ENCODE data around the gene NBEA.

NBEA gene

GRCh38 chr13:35411059-35411744 lies 469.1 kb downstream of the NBEA start:
- no peak for TF ChIP-seq REST (IDR thresholded peaks at IDR 0.05; ENCODE audit: insufficient replicate concordance, low read depth)
- TF ChIP-seq GABPA (IDR thresholded peaks at IDR 0.05; ENCODE audit: low read depth), result no peak
- TF ChIP-seq CTCF (IDR thresholded peaks at IDR 0.05; ENCODE audit: insufficient read depth, low read length), result no peak
- TF ChIP-seq SPI1 (IDR thresholded peaks at IDR 0.05; ENCODE audit: borderline replicate concordance, low read depth), result no peak
- no peak for TF ChIP-seq POLR2AphosphoS5 (IDR thresholded peaks at IDR 0.05; ENCODE audit: low read depth)
- H3K27ac ChIP-seq (replicated peaks), result no peak overlapping the region
- H3K4me3 ChIP-seq (replicated peaks; ENCODE audit: insufficient read depth, low read length), result no peak overlapping the region
- H3K27me3 ChIP-seq (ENCODE audit: insufficient read depth, poor library complexity, severe bottlenecking), result no peaks in the 10 kb centered on the region
- no peak for DNase-seq (ENCODE audit: low read depth in 1 of 2, low spot score in 1 of 2)

- no peaks in the 10 kb centered on the region for H3K27me3 ChIP-seq (ENCODE audit: insufficient read depth, poor library complexity, severe bottlenecking)
- no peak overlapping the region for H3K27ac ChIP-seq (replicated peaks)
- H3K4me3 ChIP-seq (replicated peaks; ENCODE audit: insufficient read depth, low read length), result no peak overlapping the region
- DNase-seq (ENCODE audit: low read depth in 1 of 2, low spot score in 1 of 2), result no peak
- TF ChIP-seq POLR2AphosphoS5 (IDR thresholded peaks at IDR 0.05; ENCODE audit: low read depth), result no peak
- no peak for TF ChIP-seq CTCF (IDR thresholded peaks at IDR 0.05; ENCODE audit: insufficient read depth, low read length)
- TF ChIP-seq SPI1 (IDR thresholded peaks at IDR 0.05; ENCODE audit: borderline replicate concordance, low read depth), result no peak
- TF ChIP-seq REST (IDR thresholded peaks at IDR 0.05; ENCODE audit: insufficient replicate concordance, low read depth), result no peak
These were observed 506.4 kb downstream of the NBEA start for GRCh38 chr13:35448465-35448864.

GRCh38 chr13:35449821-35450220 lies 507.8 kb downstream of the NBEA start:
- no peak overlapping the region for H3K4me3 ChIP-seq (replicated peaks; ENCODE audit: insufficient read depth, low read length)
- TF ChIP-seq GABPA (IDR thresholded peaks at IDR 0.05; ENCODE audit: low read depth) (no peak), CTCF (IDR thresholded peaks at IDR 0.05; ENCODE audit: insufficient read depth, low read length) (no peak), REST (IDR thresholded peaks at IDR 0.05; ENCODE audit: insufficient replicate concordance, low read depth) (no peak), POLR2AphosphoS5 (IDR thresholded peaks at IDR 0.05; ENCODE audit: low read depth) (no peak), SPI1 (IDR thresholded peaks at IDR 0.05; ENCODE audit: borderline replicate concordance, low read depth) (no peak)
- no peak overlapping the region for H3K27ac ChIP-seq (replicated peaks)
- H3K27me3 ChIP-seq (ENCODE audit: insufficient read depth, poor library complexity, severe bottlenecking), result no peaks in the 10 kb centered on the region
- DNase-seq (ENCODE audit: low read depth in 1 of 2, low spot score in 1 of 2), result no peak
